OCI-LY1 (cell line): ENCODE data around the gene RGS4.

Experiments used
- H2AFZ ChIP-seq: fragments of 200-600 bp; sonication (generic), shearing (Covaris generic); 2 replicates; pipeline ENCODE4 v1.6.0; 2014; ENCODE audit warnings: antibody characterized with exemption, mild to moderate bottlenecking, low read length
- H3F3A ChIP-seq: fragments of 200-600 bp; sonication (generic), shearing (Covaris generic); 2 replicates; pipeline ENCODE4 v1.6.0; 2014; ENCODE audit warnings: mild to moderate bottlenecking, antibody characterized with exemption, low read length, moderate library complexity; ENCODE audit not compliant: insufficient read depth
- H3K27ac ChIP-seq: fragments of 200-600 bp; sonication (generic); 2 replicates; pipeline ENCODE4 v1.5.1; 2014; ENCODE audit warnings: low read length, mixed run types, mild to moderate bottlenecking, low read depth; ENCODE audit not compliant: poor library complexity, severe bottlenecking
- H3K27me3 ChIP-seq: fragments of 200-600 bp; sonication (generic); 2 replicates; pipeline ENCODE4 v1.6.0; 2014; ENCODE audit warnings: antibody characterized with exemption, mild to moderate bottlenecking, low read length, moderate library complexity; ENCODE audit not compliant: insufficient read depth
- H3K36me3 ChIP-seq: fragments of 200-600 bp; sonication (generic); 2 replicates; pipeline ENCODE4 v1.6.1; 2014; ENCODE audit warnings: mild to moderate bottlenecking, antibody characterized with exemption, low read length, moderate library complexity, mixed read lengths; ENCODE audit not compliant: insufficient read depth
- H3K4me1 ChIP-seq: fragments of 200-600 bp; sonication (generic); 2 replicates; pipeline ENCODE4 v1.5.1; 2014; ENCODE audit warnings: mild to moderate bottlenecking, low read length, moderate library complexity; ENCODE audit not compliant: insufficient read depth, severe bottlenecking
- H3K4me2 ChIP-seq: fragments of 200-600 bp; sonication (generic), shearing (Covaris generic); 2 replicates; pipeline ENCODE4 v1.6.1; 2014; ENCODE audit warnings: low read length
- H3K4me3 ChIP-seq: fragments of 200-600 bp; sonication (generic); 2 replicates; pipeline ENCODE4 v1.5.1; 2014; ENCODE audit warnings: low read length, low read depth, mild to moderate bottlenecking, mixed read lengths; ENCODE audit not compliant: poor library complexity, severe bottlenecking
- H3K79me2 ChIP-seq: fragments of 200-600 bp; shearing (Covaris generic); 2 replicates; pipeline ENCODE4 v1.6.1; 2016; ENCODE audit warnings: mixed run types, low read length, mixed read lengths; ENCODE audit not compliant: insufficient read depth
- H3K9ac ChIP-seq: fragments of 200-600 bp; sonication (generic), shearing (Covaris generic); 2 replicates; pipeline ENCODE4 v1.6.1; 2014; ENCODE audit warnings: mild to moderate bottlenecking, low read length, mixed read lengths
- H3K9me2 ChIP-seq: fragments of 200-600 bp; sonication (generic), shearing (Covaris generic); 2 replicates; pipeline ENCODE4 v1.6.1; 2014; ENCODE audit warnings: low read depth, mild to moderate bottlenecking, low read length, mixed read lengths
- H3K9me3 ChIP-seq: fragments of 200-600 bp; shearing (Covaris generic); 2 replicates; pipeline ENCODE4 v1.6.1; 2014; ENCODE audit warnings: low read length, mixed read lengths
- H4K20me1 ChIP-seq: fragments of 200-600 bp; sonication (generic), shearing (Covaris generic); 2 replicates; pipeline ENCODE4 v1.6.0; 2016; ENCODE audit warnings: mild to moderate bottlenecking, low read length; ENCODE audit not compliant: insufficient read depth
- EZH2 ChIP-seq: fragments of 200-600 bp; sonication (generic), shearing (Covaris generic); IDR thresholded peaks from 2 replicates; pipeline ENCODE4 v1.8.0; 2017; ENCODE audit warnings: borderline replicate concordance, mixed run types, mild to moderate bottlenecking, antibody characterized with exemption, low read length, moderate library complexity, mixed read lengths
- TF ChIP-seq, protein P1 (sequence below): fragments of 200-600 bp; sonication (generic), shearing (Covaris generic); IDR thresholded peaks from 2 replicates; pipeline ENCODE4 v1.5.1; 2017; ENCODE audit warnings: mild to moderate bottlenecking, antibody characterized with exemption, low read length, moderate library complexity, mixed read lengths

The RGS4 gene

DNA sequence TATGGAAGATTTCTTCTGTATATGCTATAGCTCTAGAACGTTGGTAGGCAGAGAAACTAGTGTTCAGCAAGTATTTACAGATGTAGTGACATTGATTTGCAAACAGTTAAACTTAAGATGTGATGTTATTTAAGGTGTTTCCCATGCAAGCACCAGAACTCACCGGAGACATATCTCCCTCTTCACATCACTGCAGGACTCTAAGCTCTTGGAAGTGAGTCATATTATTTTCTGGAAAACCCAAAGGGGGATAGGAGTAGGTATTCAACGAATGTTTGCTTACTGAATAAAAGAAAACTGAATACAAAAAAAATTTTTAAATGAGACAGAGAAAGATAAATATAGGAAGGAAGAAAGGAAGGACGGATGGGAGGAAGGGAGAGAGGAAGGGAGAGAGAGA lies 25.0 kb downstream of the RGS4 start:
- Histone ChIP-seq H3K9me2 (no peaks in the 10 kb centered on the region), H4K20me1 (no peaks in the 10 kb centered on the region), H3F3A (no peaks in the 10 kb centered on the region), H2AFZ (no peak overlapping the region), H3K27me3 (no peaks in the 10 kb centered on the region), H3K4me1 (no peaks in the 10 kb centered on the region), H3K4me3 (no peak overlapping the region), H3K9ac (no peak overlapping the region), H3K36me3 (no peaks in the 10 kb centered on the region), H3K9me3 (no peaks in the 10 kb centered on the region), H3K4me2 (no peak overlapping the region), H3K27ac (no peak overlapping the region), H3K79me2 (no peaks in the 10 kb centered on the region)
- no peak for TF ChIP-seq EZH2
- TF ChIP-seq, protein P1, sequence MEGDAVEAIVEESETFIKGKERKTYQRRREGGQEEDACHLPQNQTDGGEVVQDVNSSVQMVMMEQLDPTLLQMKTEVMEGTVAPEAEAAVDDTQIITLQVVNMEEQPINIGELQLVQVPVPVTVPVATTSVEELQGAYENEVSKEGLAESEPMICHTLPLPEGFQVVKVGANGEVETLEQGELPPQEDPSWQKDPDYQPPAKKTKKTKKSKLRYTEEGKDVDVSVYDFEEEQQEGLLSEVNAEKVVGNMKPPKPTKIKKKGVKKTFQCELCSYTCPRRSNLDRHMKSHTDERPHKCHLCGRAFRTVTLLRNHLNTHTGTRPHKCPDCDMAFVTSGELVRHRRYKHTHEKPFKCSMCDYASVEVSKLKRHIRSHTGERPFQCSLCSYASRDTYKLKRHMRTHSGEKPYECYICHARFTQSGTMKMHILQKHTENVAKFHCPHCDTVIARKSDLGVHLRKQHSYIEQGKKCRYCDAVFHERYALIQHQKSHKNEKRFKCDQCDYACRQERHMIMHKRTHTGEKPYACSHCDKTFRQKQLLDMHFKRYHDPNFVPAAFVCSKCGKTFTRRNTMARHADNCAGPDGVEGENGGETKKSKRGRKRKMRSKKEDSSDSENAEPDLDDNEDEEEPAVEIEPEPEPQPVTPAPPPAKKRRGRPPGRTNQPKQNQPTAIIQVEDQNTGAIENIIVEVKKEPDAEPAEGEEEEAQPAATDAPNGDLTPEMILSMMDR, result no peak

DNA sequence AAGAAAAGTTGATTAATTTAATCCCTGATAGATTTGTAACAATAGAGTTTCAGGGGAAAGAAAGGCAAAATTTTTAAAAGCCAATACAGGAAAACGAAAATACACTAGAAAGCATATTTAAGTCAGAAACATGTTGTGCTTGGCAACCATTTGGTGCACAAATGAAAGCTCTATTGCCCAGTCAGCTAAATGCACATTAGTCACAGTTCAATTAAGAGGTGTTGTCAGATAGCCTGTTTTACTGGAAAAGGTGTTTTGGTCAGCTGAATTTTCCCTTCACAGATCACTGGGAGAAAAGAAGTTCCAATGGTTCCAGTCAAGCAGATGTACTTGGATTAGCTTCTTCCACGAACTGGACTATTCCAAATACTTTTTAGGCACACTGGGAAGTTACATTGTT lies 25.4 kb downstream of the RGS4 start:
- Histone ChIP-seq H3K79me2 (no peaks in the 10 kb centered on the region), H3K27ac (no peak overlapping the region), H3F3A (no peaks in the 10 kb centered on the region), H3K9me3 (no peaks in the 10 kb centered on the region), H2AFZ (no peak overlapping the region), H3K36me3 (no peaks in the 10 kb centered on the region), H3K4me2 (no peak overlapping the region), H3K4me3 (no peak overlapping the region), H3K9ac (no peak overlapping the region), H4K20me1 (no peaks in the 10 kb centered on the region), H3K9me2 (no peaks in the 10 kb centered on the region), H3K4me1 (no peaks in the 10 kb centered on the region), H3K27me3 (no peaks in the 10 kb centered on the region)
- TF ChIP-seq EZH2, result no peak
- TF ChIP-seq, protein P1, result no peak

DNA sequence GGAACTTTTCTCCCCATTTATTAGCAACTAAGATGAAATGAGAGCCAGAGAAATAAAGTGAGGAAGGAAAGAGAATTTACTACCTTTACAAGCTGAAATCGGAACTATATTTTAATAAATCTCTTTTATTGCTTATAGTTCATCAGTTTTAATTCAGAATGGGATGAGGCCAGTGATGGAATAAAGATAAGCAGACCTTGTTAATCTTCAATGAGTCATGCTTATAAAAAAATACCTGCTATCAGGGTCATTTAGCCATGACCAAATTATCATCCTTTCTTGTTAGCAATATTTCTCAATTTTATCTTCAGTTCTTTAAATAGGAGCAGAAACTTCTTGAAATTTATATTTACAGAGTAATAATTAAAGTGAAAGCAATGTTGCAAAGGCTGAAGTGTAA lies 26.1 kb downstream of the RGS4 start:
- TF ChIP-seq, protein P1, result no peak
- TF ChIP-seq EZH2, result no peak
- Histone ChIP-seq H3K9me3 (no peaks in the 10 kb centered on the region), H3F3A (no peaks in the 10 kb centered on the region), H2AFZ (no peak overlapping the region), H3K36me3 (no peaks in the 10 kb centered on the region), H3K27me3 (no peaks in the 10 kb centered on the region), H4K20me1 (no peaks in the 10 kb centered on the region), H3K79me2 (no peaks in the 10 kb centered on the region), H3K9ac (no peak overlapping the region), H3K4me2 (no peak overlapping the region), H3K4me3 (no peak overlapping the region), H3K9me2 (no peaks in the 10 kb centered on the region), H3K27ac (no peak overlapping the region), H3K4me1 (no peaks in the 10 kb centered on the region)
